ENCODE data around the gene COL23A1. TPM values are rescaled to one million over a fixed set of nuclear protein-coding genes. Genes with fewer than 3 reads are reported as not detected.

The COL23A1 gene
- total and polyA plus RNA-seq, 3 experiments from 2014 or later, result 0.20 to 0.28 TPM; not detected in 1

DNA sequence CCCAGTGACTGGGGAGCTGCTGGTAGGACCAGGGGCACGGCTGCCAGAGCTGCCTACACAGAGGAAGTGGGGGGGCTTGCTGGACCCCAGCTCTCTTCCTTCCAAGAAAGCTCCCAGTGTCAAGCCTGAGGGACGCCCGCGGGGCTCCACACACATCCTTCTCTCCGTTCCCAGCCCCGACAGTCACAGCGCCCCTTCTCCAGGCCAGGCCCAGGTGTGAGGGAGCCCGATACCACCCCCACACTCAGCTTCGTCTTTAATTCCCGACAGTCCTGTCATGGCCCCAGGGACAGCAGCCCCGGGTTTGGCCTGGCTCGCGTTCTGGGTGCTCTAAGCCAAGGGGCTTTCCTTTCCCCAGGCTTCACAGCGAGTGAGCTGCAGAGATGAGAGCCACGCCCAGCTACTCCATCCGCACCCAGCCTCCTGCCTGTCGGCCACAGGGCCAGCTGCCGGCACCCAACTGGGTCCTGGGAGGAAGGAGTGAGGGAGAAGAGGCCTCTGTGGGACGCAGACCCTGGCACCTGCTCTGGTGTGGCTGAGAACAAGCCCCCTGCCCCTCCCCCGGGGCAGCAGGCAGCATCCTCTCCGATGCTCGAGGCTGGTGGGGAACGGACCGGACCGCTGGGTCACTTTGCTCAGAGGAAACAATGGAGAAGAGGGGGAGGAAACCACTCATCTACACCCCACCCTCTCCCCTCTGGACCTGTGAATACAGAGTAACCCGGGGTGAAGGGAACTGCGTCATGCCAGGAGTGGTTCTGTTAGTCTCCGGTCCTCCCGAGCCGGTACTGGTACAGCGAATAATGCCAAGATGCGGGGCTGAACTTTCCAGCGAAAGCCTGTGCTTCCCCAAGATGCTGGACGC is 303.7 kb downstream of the COL23A1 start:
- Histone ChIP-seq H3K4me1 (ENCODE audit: insufficient read depth, low read length) (no peaks in the 10 kb centered on the region), H3K9me3 (ENCODE audit: low read length) (no peaks in the 10 kb centered on the region), H3K4me3 (ENCODE audit: low read length) (no peak overlapping the region), H3K27me3 (ENCODE audit: insufficient read depth, low read length, poor library complexity, severe bottlenecking) (no peaks in the 10 kb centered on the region), H3K27ac (ENCODE audit: low read depth, low read length) (no peak overlapping the region), H3K36me3 (ENCODE audit: insufficient read depth, low read length) (no peaks in the 10 kb centered on the region)
- Mint-ChIP-seq H3K4me3 (no peak overlapping the region), H3K36me3 (no peaks in the 10 kb centered on the region), H3K9me3 (peaks cover 9 to 12% (median 10%) of the 10 kb centered on the region in 5 donors), H3K27ac (no peak overlapping the region), H3K27me3 (peaks cover 17% of the 10 kb centered on the region in 2 donors), H3K4me1 (no peaks in the 10 kb centered on the region)
- no peak for DNase-seq
- CTCF ChIA-PET, result no interaction called here
- POLR2A ChIA-PET, result no interaction called here

GRCh38 chr5:178285399-178286225 is 304.6 kb downstream of the COL23A1 start:
- H3K27ac Mint-ChIP-seq, result no peak overlapping the region
- Histone ChIP-seq H3K27me3 (ENCODE audit: insufficient read depth, low read length, poor library complexity, severe bottlenecking) (no peaks in the 10 kb centered on the region), H3K4me1 (ENCODE audit: insufficient read depth, low read length) (no peaks in the 10 kb centered on the region), H3K9me3 (ENCODE audit: low read length) (no peaks in the 10 kb centered on the region), H3K4me3 (ENCODE audit: low read length) (no peak overlapping the region), H3K27ac (ENCODE audit: low read depth, low read length) (no peak overlapping the region), H3K36me3 (ENCODE audit: insufficient read depth, low read length) (no peaks in the 10 kb centered on the region)
- DNase-seq, result peak in 1 of 5 donors; percentile 2
- H3K36me3 Mint-ChIP-seq, result no peaks in the 10 kb centered on the region
- no peaks in the 10 kb centered on the region for H3K4me1 Mint-ChIP-seq
- ChIA-PET POLR2A (no interaction called here), CTCF (no interaction called here)
- peaks cover 11 to 14% of the 10 kb centered on the region in 2 donors for H3K27me3 Mint-ChIP-seq
- no peak overlapping the region for H3K4me3 Mint-ChIP-seq
- H3K9me3 Mint-ChIP-seq, result peaks cover 9 to 12% (median 10%) of the 10 kb centered on the region in 5 donors

GRCh38 chr5:178284996-178285395 is 305.2 kb downstream of the COL23A1 start:
- Histone ChIP-seq H3K27me3 (ENCODE audit: insufficient read depth, low read length, poor library complexity, severe bottlenecking) (no peaks in the 10 kb centered on the region), H3K4me3 (ENCODE audit: low read length) (no peak overlapping the region), H3K9me3 (ENCODE audit: low read length) (no peaks in the 10 kb centered on the region), H3K4me1 (ENCODE audit: insufficient read depth, low read length) (no peaks in the 10 kb centered on the region), H3K36me3 (ENCODE audit: insufficient read depth, low read length) (no peaks in the 10 kb centered on the region), H3K27ac (ENCODE audit: low read depth, low read length) (no peak overlapping the region)
- no peaks in the 10 kb centered on the region for H3K36me3 Mint-ChIP-seq
- ChIA-PET CTCF (no interaction called here), POLR2A (no interaction called here)
- peak in 1 of 5 donors; percentile 20 for DNase-seq
- H3K4me3 Mint-ChIP-seq, result no peak overlapping the region
- H3K9me3 Mint-ChIP-seq, result peaks cover 9 to 12% (median 10%) of the 10 kb centered on the region in 5 donors
- H3K4me1 Mint-ChIP-seq, result peaks cover 0 to 4% (median under 1%) of the 10 kb centered on the region in 3 donors
- H3K27ac Mint-ChIP-seq, result no peak overlapping the region
- peaks cover 7 to 13% of the 10 kb centered on the region in 2 donors for H3K27me3 Mint-ChIP-seq

GRCh38 chr5:178284093-178284675 is 306.0 kb downstream of the COL23A1 start:
- POLR2A ChIA-PET, result no interaction called here
- H3K9me3 ChIP-seq (ENCODE audit: low read length), result no peaks in the 10 kb centered on the region
- Mint-ChIP-seq H3K36me3 (no peaks in the 10 kb centered on the region), H3K4me3 (no peak overlapping the region), H3K27me3 (peaks cover 8 to 14% of the 10 kb centered on the region in 2 donors), H3K27ac (no peak overlapping the region), H3K9me3 (peaks cover 9 to 12% (median 10%) of the 10 kb centered on the region in 5 donors), H3K4me1 (peaks cover 0 to 7% (median 5%) of the 10 kb centered on the region in 3 donors)
- H3K4me3 ChIP-seq (ENCODE audit: low read length), result no peak overlapping the region
- CTCF ChIA-PET, result interaction anchor here (0.8 to 1.4 kb wide), 3 partner anchors 11 to 21 kb away, joined by 3 to 4 read pairs (median 3); no protein-coding TSS in a partner anchor
- no peaks in the 10 kb centered on the region for H3K36me3 ChIP-seq (ENCODE audit: insufficient read depth, low read length)
- DNase-seq, result no peak
- H3K27ac ChIP-seq (ENCODE audit: low read depth, low read length), result no peak overlapping the region
- H3K4me1 ChIP-seq (ENCODE audit: insufficient read depth, low read length), result no peaks in the 10 kb centered on the region
- no peaks in the 10 kb centered on the region for H3K27me3 ChIP-seq (ENCODE audit: insufficient read depth, low read length, poor library complexity, severe bottlenecking)

GRCh38 chr5:178283520-178283919 is 306.7 kb downstream of the COL23A1 start:
- POLR2A ChIA-PET, result no interaction called here

GRCh38 chr5:178282391-178282790 is 307.8 kb downstream of the COL23A1 start:
- Histone ChIP-seq H3K36me3 (ENCODE audit: insufficient read depth, low read length) (no peaks in the 10 kb centered on the region), H3K9me3 (ENCODE audit: low read length) (no peaks in the 10 kb centered on the region), H3K4me1 (ENCODE audit: insufficient read depth, low read length) (no peaks in the 10 kb centered on the region), H3K4me3 (ENCODE audit: low read length) (no peak overlapping the region), H3K27ac (ENCODE audit: low read depth, low read length) (no peak overlapping the region), H3K27me3 (ENCODE audit: insufficient read depth, low read length, poor library complexity, severe bottlenecking) (no peaks in the 10 kb centered on the region)
- POLR2A ChIA-PET, result no interaction called here
- Mint-ChIP-seq H3K27ac (no peak overlapping the region), H3K4me3 (peak overlapping the region in 1 of 7 donors; percentile 48), H3K9me3 (peaks cover 9 to 11% (median 10%) of the 10 kb centered on the region in 5 donors), H3K27me3 (peaks cover 7 to 12% of the 10 kb centered on the region in 2 donors), H3K4me1 (peaks cover 0 to 7% (median 5%) of the 10 kb centered on the region in 3 donors), H3K36me3 (no peaks in the 10 kb centered on the region)
- DNase-seq, result no peak
- CTCF ChIA-PET, result no interaction called here

More at GRCh38 chr5:178283520-178283919, 306.7 kb downstream of the COL23A1 start:
- Histone ChIP-seq H3K36me3 (ENCODE audit: insufficient read depth, low read length) (no peaks in the 10 kb centered on the region), H3K4me3 (ENCODE audit: low read length) (no peak overlapping the region), H3K9me3 (ENCODE audit: low read length) (no peaks in the 10 kb centered on the region), H3K27me3 (ENCODE audit: insufficient read depth, low read length, poor library complexity, severe bottlenecking) (no peaks in the 10 kb centered on the region), H3K4me1 (ENCODE audit: insufficient read depth, low read length) (no peaks in the 10 kb centered on the region), H3K27ac (ENCODE audit: low read depth, low read length) (no peak overlapping the region)
- Mint-ChIP-seq H3K4me3 (peak overlapping the region in 1 of 7 donors; percentile 3), H3K36me3 (no peaks in the 10 kb centered on the region), H3K27me3 (peaks cover 8 to 9% of the 10 kb centered on the region in 2 donors), H3K4me1 (peaks cover 0 to 7% (median 5%) of the 10 kb centered on the region in 3 donors), H3K9me3 (peaks cover 9 to 12% (median 10%) of the 10 kb centered on the region in 5 donors), H3K27ac (no peak overlapping the region)
- DNase-seq, result no peak
- CTCF ChIA-PET, result interaction anchor here (0.8 to 1.4 kb wide), 3 partner anchors 10 to 22 kb away, joined by 3 to 4 read pairs (median 3); no protein-coding TSS in a partner anchor

DNA sequence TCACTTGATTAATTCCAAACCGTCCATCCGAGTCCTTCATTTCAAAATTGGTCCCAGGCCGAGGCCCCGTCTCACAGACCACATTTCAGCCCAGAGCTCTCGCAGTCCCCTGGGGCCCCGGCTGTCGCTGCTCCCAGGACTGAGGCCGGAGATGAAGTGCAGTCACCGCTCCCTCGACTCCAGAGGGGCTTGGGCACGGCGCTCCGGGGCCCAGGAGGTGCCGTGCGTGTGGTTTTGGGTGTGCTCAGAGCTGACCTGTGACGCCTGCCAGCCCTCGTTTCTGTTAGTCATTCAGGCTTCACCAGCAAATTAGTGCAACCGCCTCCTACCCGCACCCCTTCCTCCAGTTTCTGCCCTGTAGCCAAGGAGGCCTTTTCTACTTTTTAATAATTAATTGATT is 308.9 kb downstream of the COL23A1 start:
- Histone ChIP-seq H3K27ac (ENCODE audit: low read depth, low read length) (no peak overlapping the region), H3K27me3 (ENCODE audit: insufficient read depth, low read length, poor library complexity, severe bottlenecking) (no peaks in the 10 kb centered on the region), H3K4me1 (ENCODE audit: insufficient read depth, low read length) (no peaks in the 10 kb centered on the region), H3K4me3 (ENCODE audit: low read length) (no peak overlapping the region), H3K36me3 (ENCODE audit: insufficient read depth, low read length) (no peaks in the 10 kb centered on the region), H3K9me3 (ENCODE audit: low read length) (no peaks in the 10 kb centered on the region)
- no peak overlapping the region for H3K4me3 Mint-ChIP-seq
- ChIA-PET CTCF (interaction anchor here (0.6 to 3.1 kb wide), 3 partner anchors 10 to 269 kb away, joined by 3 to 8 read pairs (median 7); no protein-coding TSS in a partner anchor), POLR2A (no interaction called here)
- peak in 1 of 5 donors; percentile 6 for DNase-seq
- H3K9me3 Mint-ChIP-seq, result peaks cover 9 to 11% (median 10%) of the 10 kb centered on the region in 5 donors
- no peaks in the 10 kb centered on the region for H3K36me3 Mint-ChIP-seq
- H3K27me3 Mint-ChIP-seq, result peaks cover 7 to 12% of the 10 kb centered on the region in 2 donors
- peaks cover 0 to 7% (median 5%) of the 10 kb centered on the region in 3 donors for H3K4me1 Mint-ChIP-seq
- no peak overlapping the region for H3K27ac Mint-ChIP-seq
